Osteoblast (primary cell): ENCODE measurements around the gene DPH6. TPM values are rescaled to one million over a fixed set of nuclear protein-coding genes. Genes with fewer than 3 reads are reported as not detected.

ENCODE experiments used
- DNase-seq: peaks from one replicate; pipeline ENCODE4 v3.0.0; 2011; ENCODE audit warnings: low spot score, mixed read lengths; ENCODE audit not compliant: insufficient read length; ENCODE audit errors: missing footprints
- H2AFZ ChIP-seq: 2 replicates; pipeline ENCODE4 v1.6.0; 2011; ENCODE audit warnings: mild to moderate bottlenecking, low read length
- H3K27ac ChIP-seq: 2 replicates; pipeline ENCODE4 v1.5.1; 2011; ENCODE audit warnings: mild to moderate bottlenecking, low read depth, low read length, moderate library complexity
- H3K27me3 ChIP-seq: 2 replicates; pipeline ENCODE4 v1.6.0; 2012; ENCODE audit warnings: mild to moderate bottlenecking, control low read depth, inconsistent platforms, low read length, moderate library complexity; ENCODE audit not compliant: insufficient read depth
- H3K36me3 ChIP-seq: 2 replicates; pipeline ENCODE4 v1.5.1; 2011; ENCODE audit warnings: mild to moderate bottlenecking, low read length, control low read depth, moderate library complexity; ENCODE audit not compliant: insufficient read depth
- H3K4me1 ChIP-seq: 2 replicates; pipeline ENCODE4 v1.5.1; 2011; ENCODE audit warnings: mild to moderate bottlenecking, low read length, control low read depth, moderate library complexity; ENCODE audit not compliant: insufficient read depth
- H3K4me2 ChIP-seq: 2 replicates; pipeline ENCODE4 v1.6.0; 2011; ENCODE audit warnings: mild to moderate bottlenecking, low read length; ENCODE audit not compliant: insufficient read depth
- H3K4me3 ChIP-seq: fragments of 200-600 bp; sonication (generic); 3 replicates; pipeline ENCODE4 v1.5.1; 2012; ENCODE audit warnings: mild to moderate bottlenecking, low read length, inconsistent platforms; ENCODE audit not compliant: insufficient read depth
- H3K79me2 ChIP-seq: 2 replicates; pipeline ENCODE4 v1.6.0; 2012; ENCODE audit warnings: mild to moderate bottlenecking, low read length, control low read depth, inconsistent platforms; ENCODE audit not compliant: insufficient read depth
- H3K9me3 ChIP-seq: 2 replicates; pipeline ENCODE4 v1.5.1; 2011; ENCODE audit warnings: low read depth, low read length, control low read depth
- H4K20me1 ChIP-seq: 2 replicates; pipeline ENCODE4 v1.6.0; 2012; ENCODE audit warnings: mild to moderate bottlenecking, low read length, control low read depth; ENCODE audit not compliant: insufficient read depth
- CTCF ChIP-seq: IDR thresholded peaks from 2 replicates; pipeline ENCODE4 v1.5.1; 2011; ENCODE audit warnings: mild to moderate bottlenecking, low read depth, low read length, moderate library complexity; ENCODE audit errors: extremely low read depth
- total RNA-seq: library from RNA; depleted of rRNA; stranded (reverse); fragments of >200 nt; gene quantifications from 2 replicates; pipeline ENCODE4 v1.2.3, GENCODE V29; 2012

The DPH6 gene
- total RNA-seq, 1 donor = 20.6 TPM

GRCh38 chr15:35546511-35547381, 781 bp upstream of the DPH6 start:
- Histone ChIP-seq H2AFZ (peak overlapping the region; percentile 96), H3K27ac (peak overlapping the region; percentile 97), H3K4me2 (peak overlapping the region; percentile 97), H3K4me1 (peaks cover 19% of the 10 kb centered on the region), H3K9me3 (no peaks in the 10 kb centered on the region), H3K27me3 (no peaks in the 10 kb centered on the region), H3K4me3 (peak overlapping the region; percentile 88), H4K20me1 (no peaks in the 10 kb centered on the region), H3K36me3 (no peaks in the 10 kb centered on the region), H3K79me2 (peaks cover 7% of the 10 kb centered on the region)
- no peak for TF ChIP-seq CTCF
- DNase-seq = no peak

GRCh38 chr15:35545316-35545823, 595 bp downstream of the DPH6 start:
- Histone ChIP-seq H3K27ac (peak overlapping the region; percentile 97), H3K9me3 (no peaks in the 10 kb centered on the region), H3K4me1 (peaks cover 29% of the 10 kb centered on the region), H2AFZ (peak overlapping the region; percentile 96), H4K20me1 (no peaks in the 10 kb centered on the region), H3K4me3 (peak overlapping the region; percentile 88), H3K79me2 (peaks cover 7% of the 10 kb centered on the region), H3K4me2 (peak overlapping the region; percentile 97), H3K36me3 (no peaks in the 10 kb centered on the region), H3K27me3 (no peaks in the 10 kb centered on the region)
- no peak for TF ChIP-seq CTCF
- DNase-seq = peak; percentile 70

- Histone ChIP-seq H2AFZ (no peak overlapping the region), H3K36me3 (no peaks in the 10 kb centered on the region), H3K9me3 (no peaks in the 10 kb centered on the region), H3K4me2 (peak overlapping the region; percentile 5), H3K79me2 (peaks cover 7% of the 10 kb centered on the region), H3K27ac (peak overlapping the region; percentile 22), H3K4me1 (peaks cover 27% of the 10 kb centered on the region), H3K27me3 (no peaks in the 10 kb centered on the region), H3K4me3 (no peak overlapping the region), H4K20me1 (no peaks in the 10 kb centered on the region)
- peak; percentile 29 for DNase-seq
- no peak for TF ChIP-seq CTCF
Measured at GRCh38 chr15:35540885-35541284, 5.1 kb downstream of the DPH6 start.

GRCh38 chr15:35540021-35540420, 5.9 kb downstream of the DPH6 start:
- Histone ChIP-seq H3K27ac (peak overlapping the region; percentile 22), H3K36me3 (no peaks in the 10 kb centered on the region), H3K4me2 (no peak overlapping the region), H2AFZ (no peak overlapping the region), H3K27me3 (no peaks in the 10 kb centered on the region), H3K79me2 (peaks cover 7% of the 10 kb centered on the region), H3K4me3 (no peak overlapping the region), H3K4me1 (peaks cover 21% of the 10 kb centered on the region), H3K9me3 (no peaks in the 10 kb centered on the region), H4K20me1 (no peaks in the 10 kb centered on the region)
- TF ChIP-seq CTCF = no peak
- DNase-seq = no peak
